PC-3 (cell line): ENCODE data around the gene DNASE1L2. TPM values are rescaled to one million over a fixed set of nuclear protein-coding genes. Genes with fewer than 3 reads are reported as not detected.

Source experiments
- ATAC-seq: fragments of 200-7000 bp; cut with Tn5 transposase; 2 replicates; pipeline ENCODE4 v1.9.1; 2020; ENCODE audit warnings: mild to moderate bottlenecking, moderate library complexity
- BruUV-seq: library from RNA; stranded (reverse); fragments of 400-500 nt; replicated peaks from 2 replicates; lab custom pipeline; 2021; lab: Mats Ljungman, UMichigan
- CTCF ChIA-PET: fragments of 300-600 bp; sonication (Branson Sonifier 250); formaldehyde crosslinking; loops from one replicate; lab custom pipeline; 2022; ENCODE audit warnings: antibody characterized with exemption; lab: Charles Lee
- POLR2A ChIA-PET: fragments of 300-600 bp; sonication (Branson Sonifier 250); formaldehyde crosslinking; loops from one replicate; lab custom pipeline; 2022; ENCODE audit warnings: antibody characterized with exemption; ENCODE audit not compliant: unreplicated experiment; lab: Charles Lee
- DNase-seq: peaks from one replicate; pipeline ENCODE4 v3.0.0-alpha.2; 2015
- H2AFZ ChIP-seq: fragments of 300-600 bp; sonication (generic); 2 replicates; pipeline ENCODE4 v1.6.0; 2016; ENCODE audit warnings: antibody characterized with exemption, low read length
- H3F3A ChIP-seq: fragments of 300-600 bp; sonication (generic); one replicate; pipeline ENCODE4 v1.6.0; 2017; ENCODE audit warnings: antibody characterized with exemption, low read length, control low read depth, mild to moderate bottlenecking; ENCODE audit not compliant: unreplicated experiment
- H3K27ac ChIP-seq: fragments of 300-600 bp; sonication (generic); 2 replicates; pipeline ENCODE4 v1.5.1; 2016; ENCODE audit warnings: mild to moderate bottlenecking, low read length
- H3K27me3 ChIP-seq: fragments of 300-600 bp; sonication (generic); 2 replicates; pipeline ENCODE4 v1.6.1; 2016; ENCODE audit warnings: low read length, mixed read lengths
- H3K36me3 ChIP-seq: fragments of 300-600 bp; sonication (generic); 2 replicates; pipeline ENCODE4 v1.6.1; 2016; ENCODE audit warnings: low read depth, mixed run types, low read length, mixed read lengths
- H3K4me1 ChIP-seq: fragments of 300-600 bp; sonication (generic); 2 replicates; pipeline ENCODE4 v1.5.1; 2016; ENCODE audit warnings: low read length; ENCODE audit not compliant: insufficient read depth
- H3K4me2 ChIP-seq: fragments of 300-600 bp; sonication (generic); 2 replicates; pipeline ENCODE4 v1.6.0; 2016; ENCODE audit warnings: low read length
- H3K4me3 ChIP-seq: fragments of 300-600 bp; sonication (generic); 2 replicates; pipeline ENCODE4 v1.5.1; 2016; ENCODE audit warnings: mild to moderate bottlenecking, low read length, mixed read lengths
- H3K79me2 ChIP-seq: fragments of 300-600 bp; sonication (generic); 2 replicates; pipeline ENCODE4 v1.6.1; 2017; ENCODE audit warnings: low read length, mixed read lengths
- H3K9ac ChIP-seq: fragments of 300-600 bp; sonication (generic); 2 replicates; pipeline ENCODE4 v1.6.0; 2016; ENCODE audit warnings: mild to moderate bottlenecking, low read length
- H3K9me2 ChIP-seq: fragments of 300-600 bp; sonication (generic); replicated peaks from 2 replicates; pipeline ENCODE4 v1.6.1; 2016; ENCODE audit warnings: mixed run types, low read length, mixed read lengths
- H3K9me3 ChIP-seq: fragments of 300-600 bp; sonication (generic); 2 replicates; pipeline ENCODE4 v1.6.1; 2016; ENCODE audit warnings: low read length, mixed read lengths
- H4K20me1 ChIP-seq: fragments of 300-600 bp; sonication (generic); 2 replicates; pipeline ENCODE4 v1.6.1; 2016; ENCODE audit warnings: low read length, mixed read lengths
- EZH2 ChIP-seq: fragments of 300-600 bp; sonication (generic); IDR thresholded peaks from one replicate; pipeline ENCODE4 v1.6.1; 2017; ENCODE audit warnings: antibody characterized with exemption, mild to moderate bottlenecking, low read length; ENCODE audit not compliant: unreplicated experiment
- EZH2phosphoT487 ChIP-seq: fragments of 300-600 bp; sonication (generic); IDR thresholded peaks from 2 replicates; pipeline ENCODE4 v1.6.1; 2018; ENCODE audit warnings: mild to moderate bottlenecking, antibody characterized with exemption, low read length, borderline replicate concordance
- intact Hi-C: fragments of 100-400 bp; cut with micrococcal nuclease; formaldehyde crosslinking; loops from 2 replicates; pipeline ENCODE4 v1.9.0; 2023
- total RNA-seq: library from RNA; depleted of rRNA; stranded (reverse); fragments of >200 nt; gene quantifications from 2 replicates; pipeline ENCODE4 v1.2.3, GENCODE V29; 2014
- TF ChIP-seq, protein P1 (sequence below): fragments of 300-600 bp; sonication (generic); conservative IDR thresholded peaks from 2 replicates; pipeline ENCODE4 v1.5.1; 2017; ENCODE audit warnings: antibody characterized with exemption, low read depth, mild to moderate bottlenecking, low read length

Gene DNASE1L2
- total RNA-seq, 1 experiment from 2014 or later, result 2.7 TPM

DNA sequence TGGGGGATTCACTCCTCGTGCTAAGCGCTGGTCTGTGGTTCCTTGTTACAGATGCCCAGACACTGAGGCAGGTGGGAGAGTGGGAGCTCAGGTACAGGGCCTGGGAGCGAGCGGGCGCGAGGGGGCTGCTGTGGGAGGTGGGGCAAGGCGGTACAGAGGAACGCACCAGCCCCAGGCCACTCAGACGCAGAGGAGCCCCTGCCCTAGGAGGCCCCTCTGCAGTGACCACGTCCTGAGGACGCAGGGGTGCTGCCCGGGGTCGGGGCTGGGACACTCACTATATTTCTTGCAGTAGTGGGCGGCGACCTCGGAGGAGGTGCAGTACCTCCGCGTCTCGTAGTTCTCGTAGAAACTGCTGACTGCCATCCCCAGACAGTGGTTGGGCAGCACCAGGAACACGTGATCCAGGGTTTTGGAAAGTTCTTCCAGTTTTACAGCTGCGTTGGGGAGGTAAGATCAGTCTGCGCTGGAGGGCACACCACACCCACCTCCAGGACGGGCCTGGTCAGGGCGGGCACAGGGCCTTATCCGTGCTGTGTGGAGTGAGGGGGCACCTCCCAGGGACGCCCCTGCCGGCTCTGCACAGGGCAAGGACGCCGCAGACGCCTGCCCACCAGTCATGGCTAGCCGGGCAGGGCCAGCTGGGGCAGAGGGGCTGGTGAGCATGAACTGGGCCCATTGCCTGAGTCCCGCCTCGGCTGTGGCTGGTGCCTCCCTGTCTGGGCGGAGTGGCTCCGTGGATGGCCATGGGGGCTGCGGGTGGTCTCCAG, 47.9 kb downstream of the DNASE1L2 start:
- Histone ChIP-seq H3K79me2 (no peaks in the 10 kb centered on the region), H3K4me2 (no peak overlapping the region), H3K9me3 (no peaks in the 10 kb centered on the region), H3K4me1 (no peaks in the 10 kb centered on the region), H3K27me3 (no peaks in the 10 kb centered on the region), H2AFZ (no peak overlapping the region), H3K9me2 (no peaks in the 10 kb centered on the region), H3F3A (no peaks in the 10 kb centered on the region), H3K27ac (no peak overlapping the region), H4K20me1 (no peaks in the 10 kb centered on the region), H3K36me3 (no peaks in the 10 kb centered on the region), H3K4me3 (no peak overlapping the region), H3K9ac (no peak overlapping the region)
- no TSS peak for BruUV-seq
- ATAC-seq (no peak), DNase-seq (no peak)
- no peak for TF ChIP-seq EZH2
- TF ChIP-seq EZH2phosphoT487, result no peak
- TF ChIP-seq, protein P1, sequence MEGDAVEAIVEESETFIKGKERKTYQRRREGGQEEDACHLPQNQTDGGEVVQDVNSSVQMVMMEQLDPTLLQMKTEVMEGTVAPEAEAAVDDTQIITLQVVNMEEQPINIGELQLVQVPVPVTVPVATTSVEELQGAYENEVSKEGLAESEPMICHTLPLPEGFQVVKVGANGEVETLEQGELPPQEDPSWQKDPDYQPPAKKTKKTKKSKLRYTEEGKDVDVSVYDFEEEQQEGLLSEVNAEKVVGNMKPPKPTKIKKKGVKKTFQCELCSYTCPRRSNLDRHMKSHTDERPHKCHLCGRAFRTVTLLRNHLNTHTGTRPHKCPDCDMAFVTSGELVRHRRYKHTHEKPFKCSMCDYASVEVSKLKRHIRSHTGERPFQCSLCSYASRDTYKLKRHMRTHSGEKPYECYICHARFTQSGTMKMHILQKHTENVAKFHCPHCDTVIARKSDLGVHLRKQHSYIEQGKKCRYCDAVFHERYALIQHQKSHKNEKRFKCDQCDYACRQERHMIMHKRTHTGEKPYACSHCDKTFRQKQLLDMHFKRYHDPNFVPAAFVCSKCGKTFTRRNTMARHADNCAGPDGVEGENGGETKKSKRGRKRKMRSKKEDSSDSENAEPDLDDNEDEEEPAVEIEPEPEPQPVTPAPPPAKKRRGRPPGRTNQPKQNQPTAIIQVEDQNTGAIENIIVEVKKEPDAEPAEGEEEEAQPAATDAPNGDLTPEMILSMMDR, result no peak
- ChIA-PET CTCF (no interaction called here), POLR2A (no interaction called here)
- intact Hi-C loops, result no loop called here

DNA sequence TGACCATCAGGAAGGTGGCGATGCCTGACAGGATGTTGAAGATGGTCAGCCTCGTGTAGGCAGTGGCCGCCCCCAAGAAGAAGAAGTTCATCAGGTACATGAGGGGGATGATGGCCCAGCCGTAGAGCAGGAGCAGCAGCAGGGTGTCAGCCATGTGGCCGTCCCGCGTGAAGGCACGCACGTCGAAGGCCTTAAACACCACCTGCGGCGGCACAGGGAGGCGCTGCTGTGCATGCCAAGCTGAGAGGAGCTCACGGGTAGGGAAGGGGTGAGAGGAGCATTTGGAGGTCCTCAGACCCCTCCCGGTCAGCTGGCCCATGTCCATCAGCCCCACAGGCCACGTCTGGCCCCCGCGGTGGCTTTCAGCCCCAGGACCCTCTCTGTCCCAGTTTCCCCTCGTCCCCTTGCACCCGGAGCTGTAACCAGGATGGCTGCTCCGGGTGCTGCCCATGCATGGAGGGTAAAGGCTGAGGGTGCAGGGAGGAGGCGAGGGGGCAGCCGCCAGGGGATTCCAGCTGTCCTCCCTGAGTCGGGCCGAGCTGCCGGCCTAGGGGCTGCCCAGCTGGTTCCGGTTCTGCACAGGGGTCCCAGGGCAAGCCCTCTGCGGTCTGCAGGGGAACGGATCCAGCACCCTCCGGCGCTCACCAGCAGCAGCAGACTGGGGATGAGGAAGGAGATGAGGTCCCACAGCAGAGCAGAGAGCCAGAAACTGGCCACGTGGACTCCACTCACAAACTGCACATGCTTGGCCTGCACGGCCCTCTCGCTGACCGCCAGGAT, 48.7 kb downstream of the DNASE1L2 start:
- Histone ChIP-seq H2AFZ (no peak overlapping the region), H3K9me2 (no peaks in the 10 kb centered on the region), H3F3A (no peaks in the 10 kb centered on the region), H3K27ac (no peak overlapping the region), H3K4me3 (no peak overlapping the region), H3K9me3 (no peaks in the 10 kb centered on the region), H3K27me3 (no peaks in the 10 kb centered on the region), H3K79me2 (no peaks in the 10 kb centered on the region), H3K9ac (no peak overlapping the region), H3K36me3 (no peaks in the 10 kb centered on the region), H3K4me2 (no peak overlapping the region), H4K20me1 (no peaks in the 10 kb centered on the region), H3K4me1 (no peaks in the 10 kb centered on the region)
- no peak for DNase-seq
- TF ChIP-seq EZH2, result no peak
- TF ChIP-seq, protein P1, result no peak
- TF ChIP-seq EZH2phosphoT487, result no peak
- no TSS peak for BruUV-seq
- no peak for ATAC-seq
- ChIA-PET CTCF (no interaction called here), POLR2A (no interaction called here)
- intact Hi-C loops, result no loop called here

DNA sequence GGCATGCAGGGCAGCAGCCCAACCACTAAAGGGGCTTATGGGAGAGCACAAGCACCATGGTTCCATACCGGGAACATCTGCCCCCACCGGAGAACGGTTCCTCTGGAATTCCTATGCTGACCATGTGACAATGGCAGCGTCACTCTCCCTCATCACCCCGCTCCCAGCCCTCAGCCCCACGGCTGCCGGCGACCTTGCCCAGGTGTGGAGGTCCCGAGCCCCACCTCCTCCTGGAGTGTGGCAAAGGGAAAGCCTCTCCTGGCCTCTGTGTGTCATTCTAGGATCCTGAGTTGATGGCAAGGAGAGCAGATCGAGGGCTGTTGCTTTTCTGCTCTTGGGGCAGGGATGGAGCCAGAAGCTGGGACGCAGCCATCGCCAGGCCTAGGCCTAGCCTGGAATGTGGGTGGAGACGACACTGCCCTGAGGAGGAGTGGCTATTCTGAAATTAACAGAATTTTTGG, 49.5 kb downstream of the DNASE1L2 start:
- Histone ChIP-seq H3F3A (no peaks in the 10 kb centered on the region), H3K9me2 (no peaks in the 10 kb centered on the region), H3K9ac (no peak overlapping the region), H3K4me1 (no peaks in the 10 kb centered on the region), H3K4me3 (no peak overlapping the region), H3K79me2 (no peaks in the 10 kb centered on the region), H3K27ac (no peak overlapping the region), H3K36me3 (no peaks in the 10 kb centered on the region), H2AFZ (no peak overlapping the region), H4K20me1 (no peaks in the 10 kb centered on the region), H3K9me3 (no peaks in the 10 kb centered on the region), H3K27me3 (no peaks in the 10 kb centered on the region), H3K4me2 (no peak overlapping the region)
- ATAC-seq (no peak), DNase-seq (no peak)
- no peak for TF ChIP-seq EZH2
- TF ChIP-seq EZH2phosphoT487, result no peak
- TF ChIP-seq, protein P1, result no peak
- ChIA-PET CTCF (no interaction called here), POLR2A (no interaction called here)
- intact Hi-C loops, result no loop called here
- no TSS peak for BruUV-seq
